Heart right ventricle (tissue), 16 donors: ENCODE results near the gene GTF2F2. TPM values are rescaled to one million over a fixed set of nuclear protein-coding genes. Genes with fewer than 3 reads are reported as not detected.
A peak's percentile ranks its signal among the peaks of the same experiment; 100 is the strongest.

Experiments used
- ATAC-seq, 8 donors: fragments of 200-7000 bp; cut with Tn5 transposase; one replicate each; pipeline ENCODE4 v1.9.1; 2020; ENCODE audit warnings: mild to moderate bottlenecking in 8 of 8, moderate library complexity in 8 of 8, moderate number of reproducible peaks in 1 of 8
- DNase-seq, 2 donors: peaks; one replicate each; pipeline ENCODE4 v3.0.0-alpha.2; 2020
- H3K27ac ChIP-seq, 10 donors: fragments of 200-600 bp; sonication (generic) in 2 of 10; one replicate each; pipeline versions ENCODE4 v1.5.0 to v1.8.0; 2020 to 2022; ENCODE audit warnings: mild to moderate bottlenecking in 3 of 10
- H3K27me3 ChIP-seq, 7 donors: fragments of 200-600 bp; one replicate each; pipeline ENCODE4 v1.8.0; 2021 to 2022; ENCODE audit warnings: mild to moderate bottlenecking in 2 of 7
- H3K36me3 ChIP-seq, 9 donors: fragments of 200-600 bp; sonication (generic) in 1 of 9; one replicate each; pipeline versions ENCODE4 v1.5.0 to v1.8.0; 2020 to 2022; ENCODE audit warnings: mild to moderate bottlenecking in 2 of 9
- H3K4me1 ChIP-seq, 9 donors: fragments of 200-600 bp; sonication (generic) in 1 of 9; one replicate each; pipeline versions ENCODE4 v1.5.0 to v1.8.0; 2020 to 2022; ENCODE audit warnings: mild to moderate bottlenecking in 4 of 9
- H3K4me3 ChIP-seq, 10 donors: fragments of 200-600 bp; sonication (generic) in 2 of 10; one replicate each; pipeline versions ENCODE4 v1.5.0 to v1.8.0; 2020 to 2022; ENCODE audit warnings: mild to moderate bottlenecking in 7 of 10, moderate library complexity in 2 of 10
- H3K9me3 ChIP-seq, 11 donors: fragments of 200-600 bp in 10 of 11; sonication (generic) in 2 of 11; one replicate each; pipeline versions ENCODE4 v1.5.0 to v1.8.0; 2013 to 2022; ENCODE audit warnings: mild to moderate bottlenecking in 2 of 11, control low read depth in 1 of 11, moderate library complexity in 1 of 11
- WGBS, 2 donors: extraction: QIAGEN DNeasy Blood & Tissue Kit; methylation state at CpG; one replicate each; pipeline ENCODE4 v1.1.7; 2013; ENCODE audit warnings: inconsistent platforms in 1 of 2; 5-methylcytosine and 5-hydroxymethylcytosine counted together
- intact Hi-C, 10 donors: fragments of 100-400 bp; cut with DNase I; formaldehyde crosslinking; loops; one replicate each; pipeline versions ENCODE4 v1.11.1 to v1.14.2; 2022
- polyA plus RNA-seq, 2 donors: library from polyadenylated mRNA; stranded (reverse); fragments of 200-250 nt; gene quantifications; one replicate each; pipeline ENCODE4 v1.2.3, GENCODE V29; 2013
- total RNA-seq, 10 donors: library from RNA; stranded (reverse); fragmentation: NEBNext Ultra II Directional in 3 of 10; extraction: Animal tissue kit (Norgen Biotek cat#: 25700) in 3 of 10; gene quantifications; one replicate each; pipeline versions ENCODE4 v1.2.1 to v1.2.4, GENCODE V29; 2021 to 2023
- TF ChIP-seq, protein P1 (sequence below), 9 donors: fragments of 200-600 bp; sonication (generic) in 2 of 9; IDR thresholded peaks; one replicate each; pipeline versions ENCODE4 v1.5.0 to v1.8.0; 2021 to 2022; ENCODE audit warnings: antibody characterized with exemption in 9 of 9, mild to moderate bottlenecking in 5 of 9, moderate library complexity in 1 of 9
- donor health status: Arrhythmogenic right ventricular cardiomyopathy.
- donor health status: ischemic (EF 13 %, LVEDD 7.1; RV severe dilation, severe dysfunction).
- donor health status: healthy with polysubstance abuse.
- donor health status: DM: no; HTN: yes; CAD: no.
- donor health status: DM: no; HTN: no; CAD: no.
- donor health status: ischemic (EF 25% LVEDD 6.9; RV normal size, moderate dysfunction).
- donor health status: ischemic (EF 25% LVEDD 5.7; RV mildly dilated, moderate dysfunction).
- donor health status: healthy.
- donor health status: DM: yes; HTN: yes; CAD: no.
- donor health status: Ischemic cardiomyopathy.
- donor health status: ischemic (EF 35%, LVEDD 5.7; RV mildly dilated, moderate dysfunction).
- donor health status: nonischemic (EF 11% LVEDD 7.7; RV severe dilation, severe dysfunction).
- donor health status: DM: yes; HTN: yes; CAD: no.
- donor health status: PGD.
- donor health status: ischemic (EF 29% LVEDD 5.4; RV normal size, mild dysfunction).
- donor health status: nonischemic (EF 23%, LVEDD 6.1; RV moderate dilation, normal function).

GTF2F2 gene
- total and polyA plus RNA-seq, 12 donors = 15.8 to 24.9 (median 21.5) TPM

GRCh38 chr13:45191874-45192273 is 71.6 kb downstream of the GTF2F2 start:
- Histone ChIP-seq H3K27ac (no peak overlapping the region), H3K27me3 (no peaks in the 10 kb centered on the region), H3K9me3 (no peaks in the 10 kb centered on the region), H3K36me3 (no peaks in the 10 kb centered on the region), H3K4me1 (peaks cover 0 to 30% (median 15%) of the 10 kb centered on the region in 9 donors), H3K4me3 (no peak overlapping the region)
- ATAC-seq (no peak), DNase-seq (no peak)
- TF ChIP-seq, protein P1, sequence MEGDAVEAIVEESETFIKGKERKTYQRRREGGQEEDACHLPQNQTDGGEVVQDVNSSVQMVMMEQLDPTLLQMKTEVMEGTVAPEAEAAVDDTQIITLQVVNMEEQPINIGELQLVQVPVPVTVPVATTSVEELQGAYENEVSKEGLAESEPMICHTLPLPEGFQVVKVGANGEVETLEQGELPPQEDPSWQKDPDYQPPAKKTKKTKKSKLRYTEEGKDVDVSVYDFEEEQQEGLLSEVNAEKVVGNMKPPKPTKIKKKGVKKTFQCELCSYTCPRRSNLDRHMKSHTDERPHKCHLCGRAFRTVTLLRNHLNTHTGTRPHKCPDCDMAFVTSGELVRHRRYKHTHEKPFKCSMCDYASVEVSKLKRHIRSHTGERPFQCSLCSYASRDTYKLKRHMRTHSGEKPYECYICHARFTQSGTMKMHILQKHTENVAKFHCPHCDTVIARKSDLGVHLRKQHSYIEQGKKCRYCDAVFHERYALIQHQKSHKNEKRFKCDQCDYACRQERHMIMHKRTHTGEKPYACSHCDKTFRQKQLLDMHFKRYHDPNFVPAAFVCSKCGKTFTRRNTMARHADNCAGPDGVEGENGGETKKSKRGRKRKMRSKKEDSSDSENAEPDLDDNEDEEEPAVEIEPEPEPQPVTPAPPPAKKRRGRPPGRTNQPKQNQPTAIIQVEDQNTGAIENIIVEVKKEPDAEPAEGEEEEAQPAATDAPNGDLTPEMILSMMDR (IDR thresholded peaks at IDR 0.05) = no peak
- 48 to 89% methylated on average over 1 of the region's 1 CpG for WGBS, 2 donors
- intact Hi-C loops = loop anchor here in 2 of 10 donors (2.0 to 10.0 kb wide), 2 partner anchors 113 to 119 kb away; no protein-coding TSS in a partner anchor

DNA sequence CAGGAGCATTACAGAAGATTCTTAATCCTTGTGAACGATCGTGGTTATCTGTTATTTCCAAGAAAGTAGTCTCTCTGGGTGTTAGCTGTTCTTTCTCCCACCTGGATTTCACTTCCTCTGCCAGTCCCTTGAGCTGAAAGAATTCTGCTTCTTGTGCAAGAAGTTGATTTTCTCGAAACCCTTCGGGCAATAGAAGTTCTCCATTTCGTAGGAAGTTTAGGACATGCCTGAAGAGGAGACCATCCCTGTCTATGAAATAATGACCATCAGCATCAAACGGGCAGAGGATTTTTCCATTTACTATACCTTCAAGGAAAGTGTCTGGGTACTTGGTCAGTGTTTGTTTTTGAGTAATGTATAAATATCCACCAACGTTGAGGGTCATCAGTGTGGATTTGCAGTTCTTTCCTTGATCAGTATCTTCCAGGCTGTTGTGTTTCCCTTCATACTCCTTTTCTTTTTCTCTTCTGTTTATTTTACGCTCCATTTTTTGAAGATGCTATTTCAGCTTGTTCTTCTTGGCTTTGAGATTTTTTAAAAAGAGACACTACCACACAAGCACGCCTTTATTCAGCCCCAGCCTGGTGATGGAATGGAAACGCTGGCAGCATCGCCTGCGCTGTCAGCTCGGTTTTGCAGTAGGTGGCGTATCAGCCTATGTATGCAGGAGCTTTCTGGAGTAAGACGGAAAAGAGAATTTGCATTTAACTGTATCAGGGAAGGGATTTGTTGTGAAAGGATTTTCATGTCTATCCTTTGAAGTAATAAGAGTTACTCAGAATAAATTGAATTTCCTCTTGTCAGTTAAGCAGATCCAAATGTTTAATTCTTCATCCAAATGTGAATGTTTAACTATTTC is 74.0 kb downstream of the GTF2F2 start:
- TF ChIP-seq, protein P1 (IDR thresholded peaks at IDR 0.05) = peak in 7 of 9 donors; percentile 27 to 59 (median 38)
- peak in 7 of 8 donors; percentile 59 to 83 (median 78) for ATAC-seq
- Histone ChIP-seq H3K36me3 (no peaks in the 10 kb centered on the region), H3K9me3 (no peaks in the 10 kb centered on the region), H3K4me1 (peaks cover 0 to 44% (median 24%) of the 10 kb centered on the region in 9 donors), H3K27me3 (no peaks in the 10 kb centered on the region), H3K4me3 (peak overlapping the region in 2 of 10 donors; percentile 3 to 5), H3K27ac (no peak overlapping the region)
- intact Hi-C loops = loop anchor here in 1 of 10 donors (10.0 kb wide), 1 partner anchor 110 kb away; no protein-coding TSS in a partner anchor
- WGBS, 2 donors = 69 to 72% methylated on average over 15 of the region's 15 CpGs
- peak; percentile 23 to 39 for DNase-seq

GRCh38 chr13:45195421-45195820 is 75.1 kb downstream of the GTF2F2 start:
- H3K4me1 ChIP-seq = peaks cover 0 to 44% (median 24%) of the 10 kb centered on the region in 9 donors
- H3K27ac ChIP-seq = peak overlapping the region in 3 of 10 donors; percentile 29 to 46 (median 40)
- H3K36me3 ChIP-seq = no peaks in the 10 kb centered on the region
- 83 to 100% methylated on average over 1 of the region's 1 CpG for WGBS, 2 donors
- intact Hi-C loops = loop anchor here in 1 of 10 donors (10.0 kb wide), 1 partner anchor 109 kb away; no protein-coding TSS in a partner anchor
- no peaks in the 10 kb centered on the region for H3K9me3 ChIP-seq
- no peak overlapping the region for H3K4me3 ChIP-seq
- ATAC-seq (peak in 4 of 8 donors; percentile 5 to 52 (median 24)), DNase-seq (no peak)
- TF ChIP-seq, protein P1 (IDR thresholded peaks at IDR 0.05) = no peak
- H3K27me3 ChIP-seq = no peaks in the 10 kb centered on the region

GRCh38 chr13:45196096-45196495 is 75.8 kb downstream of the GTF2F2 start:
- Histone ChIP-seq H3K9me3 (no peaks in the 10 kb centered on the region), H3K4me1 (peaks cover 0 to 44% (median 24%) of the 10 kb centered on the region in 9 donors), H3K4me3 (no peak overlapping the region), H3K36me3 (no peaks in the 10 kb centered on the region), H3K27me3 (no peaks in the 10 kb centered on the region), H3K27ac (peak overlapping the region in 3 of 10 donors; percentile 29 to 46 (median 40))
- DNase-seq (no peak), ATAC-seq (no peak)
- TF ChIP-seq, protein P1 (IDR thresholded peaks at IDR 0.05) = no peak
- 42 to 53% methylated on average over 3 of the region's 3 CpGs for WGBS, 2 donors
- intact Hi-C loops = loop anchor here in 1 of 10 donors (10.0 kb wide), 1 partner anchor 109 kb away; no protein-coding TSS in a partner anchor
